Measurements from ENCODE around the gene OSBPL10.

DNA sequence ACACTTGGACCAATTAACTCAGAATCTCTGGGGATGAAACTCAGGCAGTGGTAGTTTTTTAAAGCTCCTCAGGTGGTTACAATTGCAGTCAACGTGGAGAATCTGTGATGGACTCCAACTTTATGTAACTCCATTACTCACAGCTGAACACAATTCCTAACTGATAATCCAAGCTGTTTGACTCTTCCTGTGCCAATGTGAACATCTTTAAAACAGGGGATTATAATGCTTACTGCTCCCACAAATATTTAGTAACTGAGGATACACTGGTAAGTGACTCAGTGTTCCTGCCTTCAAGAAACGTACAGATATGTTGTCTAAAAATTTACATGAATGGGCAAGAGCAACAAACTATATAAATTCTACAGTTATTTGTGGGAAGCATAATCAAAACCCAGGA lies 85.6 kb downstream of the OSBPL10 start:
- TF ChIP-seq, protein P1, sequence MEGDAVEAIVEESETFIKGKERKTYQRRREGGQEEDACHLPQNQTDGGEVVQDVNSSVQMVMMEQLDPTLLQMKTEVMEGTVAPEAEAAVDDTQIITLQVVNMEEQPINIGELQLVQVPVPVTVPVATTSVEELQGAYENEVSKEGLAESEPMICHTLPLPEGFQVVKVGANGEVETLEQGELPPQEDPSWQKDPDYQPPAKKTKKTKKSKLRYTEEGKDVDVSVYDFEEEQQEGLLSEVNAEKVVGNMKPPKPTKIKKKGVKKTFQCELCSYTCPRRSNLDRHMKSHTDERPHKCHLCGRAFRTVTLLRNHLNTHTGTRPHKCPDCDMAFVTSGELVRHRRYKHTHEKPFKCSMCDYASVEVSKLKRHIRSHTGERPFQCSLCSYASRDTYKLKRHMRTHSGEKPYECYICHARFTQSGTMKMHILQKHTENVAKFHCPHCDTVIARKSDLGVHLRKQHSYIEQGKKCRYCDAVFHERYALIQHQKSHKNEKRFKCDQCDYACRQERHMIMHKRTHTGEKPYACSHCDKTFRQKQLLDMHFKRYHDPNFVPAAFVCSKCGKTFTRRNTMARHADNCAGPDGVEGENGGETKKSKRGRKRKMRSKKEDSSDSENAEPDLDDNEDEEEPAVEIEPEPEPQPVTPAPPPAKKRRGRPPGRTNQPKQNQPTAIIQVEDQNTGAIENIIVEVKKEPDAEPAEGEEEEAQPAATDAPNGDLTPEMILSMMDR (IDR thresholded peaks at IDR 0.05) = no peak
- TF ChIP-seq POLR2A (IDR thresholded peaks at IDR 0.05) = no peak

All from prostate gland (tissue), 2 donors.